ENCODE data around the gene RPTOR.

RPTOR gene

DNA sequence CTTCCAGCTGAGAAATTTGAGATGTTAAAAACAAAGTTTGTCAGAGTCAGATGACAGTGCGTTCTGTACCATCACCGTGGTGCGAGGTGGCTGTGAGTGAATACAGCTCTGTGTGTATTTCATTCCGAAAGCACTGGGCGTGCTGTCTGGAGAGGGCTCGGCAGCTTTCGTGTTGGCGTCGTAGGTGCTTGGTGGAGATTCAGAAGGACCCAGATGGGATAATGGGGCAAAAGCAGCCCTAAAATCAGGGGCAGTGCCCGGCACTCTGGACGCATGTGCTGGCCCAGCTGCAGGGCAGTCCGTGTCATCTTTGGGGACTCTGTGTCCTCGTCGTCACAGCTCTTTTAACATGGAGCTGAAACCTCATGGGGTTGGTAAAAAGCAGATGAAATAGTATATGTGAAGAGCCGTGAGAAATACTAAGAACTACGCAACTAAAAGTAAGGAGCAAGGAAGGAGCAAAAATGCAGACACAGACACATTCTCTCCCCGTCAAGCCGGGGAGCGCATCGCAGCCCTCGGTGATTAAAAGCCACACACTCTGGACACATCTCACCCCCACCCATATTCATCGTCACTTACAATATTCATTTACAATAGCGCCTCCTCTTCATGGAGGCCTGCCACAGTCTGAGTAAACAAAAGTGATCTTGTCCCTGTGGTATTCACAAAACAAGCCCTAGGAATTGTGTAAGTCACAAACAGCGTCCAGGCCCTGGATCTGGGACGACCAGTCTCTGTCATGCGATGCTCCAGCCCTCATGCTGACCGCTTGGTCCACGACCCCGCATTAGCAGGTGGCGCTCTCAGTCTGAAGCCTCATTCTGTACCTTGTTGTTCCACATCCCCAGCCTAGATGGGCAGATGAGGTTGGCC is 206.7 kb downstream of the RPTOR start:
- no peak for DNase-seq (ENCODE audit: low read depth in 2 of 2)
- no peak overlapping the region for H3K4me3 ChIP-seq (replicated peaks in 1 of 2; ENCODE audit: low read depth in 2 of 2, low read length in 2 of 2)
- TF ChIP-seq, protein P1, sequence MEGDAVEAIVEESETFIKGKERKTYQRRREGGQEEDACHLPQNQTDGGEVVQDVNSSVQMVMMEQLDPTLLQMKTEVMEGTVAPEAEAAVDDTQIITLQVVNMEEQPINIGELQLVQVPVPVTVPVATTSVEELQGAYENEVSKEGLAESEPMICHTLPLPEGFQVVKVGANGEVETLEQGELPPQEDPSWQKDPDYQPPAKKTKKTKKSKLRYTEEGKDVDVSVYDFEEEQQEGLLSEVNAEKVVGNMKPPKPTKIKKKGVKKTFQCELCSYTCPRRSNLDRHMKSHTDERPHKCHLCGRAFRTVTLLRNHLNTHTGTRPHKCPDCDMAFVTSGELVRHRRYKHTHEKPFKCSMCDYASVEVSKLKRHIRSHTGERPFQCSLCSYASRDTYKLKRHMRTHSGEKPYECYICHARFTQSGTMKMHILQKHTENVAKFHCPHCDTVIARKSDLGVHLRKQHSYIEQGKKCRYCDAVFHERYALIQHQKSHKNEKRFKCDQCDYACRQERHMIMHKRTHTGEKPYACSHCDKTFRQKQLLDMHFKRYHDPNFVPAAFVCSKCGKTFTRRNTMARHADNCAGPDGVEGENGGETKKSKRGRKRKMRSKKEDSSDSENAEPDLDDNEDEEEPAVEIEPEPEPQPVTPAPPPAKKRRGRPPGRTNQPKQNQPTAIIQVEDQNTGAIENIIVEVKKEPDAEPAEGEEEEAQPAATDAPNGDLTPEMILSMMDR (IDR thresholded peaks at IDR 0.05; ENCODE audit: low read depth, low read length), result no peak

DNA sequence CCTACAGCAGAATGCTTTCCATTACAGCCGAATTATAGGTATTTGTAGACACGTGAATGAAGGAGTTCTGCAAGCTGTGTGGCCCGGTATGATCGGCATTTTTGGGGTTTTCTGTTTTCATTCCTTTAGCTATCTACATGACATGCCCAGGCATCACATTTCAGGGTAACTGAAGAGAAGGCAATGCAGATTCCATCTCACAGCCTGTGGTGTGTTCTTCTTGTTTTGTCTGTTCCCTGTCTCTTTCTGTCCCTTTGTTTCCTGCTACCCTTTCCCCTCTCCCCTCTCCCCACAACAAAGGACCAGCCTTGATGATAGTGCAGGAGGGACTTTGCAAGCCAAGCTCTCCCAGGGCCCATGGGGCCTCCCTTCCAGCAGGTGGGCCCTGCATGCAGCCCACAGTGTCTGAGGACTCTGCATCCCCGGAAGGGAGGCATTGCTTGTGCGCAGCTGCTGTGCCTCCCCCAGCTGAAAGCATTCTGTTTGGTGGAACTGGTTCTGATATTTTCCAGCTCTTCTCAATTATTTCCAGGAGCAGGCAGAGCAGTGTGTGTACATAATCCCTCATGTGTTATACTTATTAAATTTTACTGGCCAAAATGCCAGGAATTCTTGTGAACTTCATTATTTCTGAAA is 207.4 kb downstream of the RPTOR start:
- no peak overlapping the region for H3K4me3 ChIP-seq (replicated peaks in 1 of 2; ENCODE audit: low read depth in 2 of 2, low read length in 2 of 2)
- DNase-seq (ENCODE audit: low read depth in 2 of 2), result no peak
- TF ChIP-seq, protein P1 (IDR thresholded peaks at IDR 0.05; ENCODE audit: low read depth, low read length), result no peak

DNA sequence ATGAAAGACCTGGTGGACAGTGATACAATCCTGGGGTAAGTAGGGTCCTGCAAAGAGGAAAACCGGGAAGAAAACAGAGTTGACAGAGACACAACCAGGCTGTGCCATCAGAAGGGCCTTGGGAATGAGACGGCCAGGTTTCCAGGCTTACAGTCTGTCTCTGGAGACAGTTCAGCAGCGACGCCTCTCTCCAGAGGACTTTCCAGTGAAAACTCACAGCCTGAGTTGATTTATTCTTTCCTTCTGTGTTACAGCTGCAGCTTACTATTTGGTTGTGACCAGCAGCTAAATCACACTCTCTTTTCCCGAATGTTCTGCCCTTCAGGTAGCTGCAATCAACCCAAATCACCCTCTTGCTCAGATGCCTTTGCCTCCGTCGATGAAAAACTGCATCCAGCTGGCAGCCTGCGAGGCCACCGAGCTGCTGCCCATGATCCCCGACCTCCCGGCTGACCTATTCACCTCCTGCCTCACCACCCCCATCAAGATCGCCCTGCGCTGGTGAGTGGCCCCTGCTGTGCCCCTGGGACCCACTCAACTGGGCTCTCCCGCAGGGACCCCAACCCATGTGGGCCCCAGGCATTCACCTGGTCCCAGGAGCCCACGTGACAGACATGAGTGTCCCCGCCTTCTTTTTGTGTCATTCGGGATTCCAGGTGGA is 209.2 kb downstream of the RPTOR start:
- no peak for DNase-seq (ENCODE audit: low read depth in 2 of 2)
- no peak overlapping the region for H3K4me3 ChIP-seq (replicated peaks in 1 of 2; ENCODE audit: low read depth in 2 of 2, low read length in 2 of 2)
- TF ChIP-seq, protein P1 (IDR thresholded peaks at IDR 0.05; ENCODE audit: low read depth, low read length), result no peak

DNA sequence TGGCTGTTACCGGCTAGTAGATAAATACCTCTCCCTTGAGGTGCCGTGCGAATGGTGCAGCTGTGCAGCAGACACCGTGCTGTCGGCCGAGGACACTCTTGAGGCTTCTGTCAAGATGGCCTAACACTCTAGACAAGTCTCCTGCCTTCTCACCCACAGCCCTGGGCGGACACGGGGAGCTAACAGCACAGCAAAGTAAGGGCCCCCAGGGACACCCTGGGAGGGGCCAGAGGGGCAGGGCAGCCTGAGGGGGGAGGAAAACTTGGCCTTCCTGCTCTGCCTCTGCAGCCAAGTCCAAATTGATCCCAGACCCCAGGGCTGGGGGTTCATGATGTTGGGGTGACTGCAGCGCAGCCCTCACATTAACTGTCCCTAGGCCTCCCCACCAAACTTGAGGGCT is 210.2 kb downstream of the RPTOR start:
- no peak for DNase-seq (ENCODE audit: low read depth in 2 of 2)
- no peak overlapping the region for H3K4me3 ChIP-seq (replicated peaks in 1 of 2; ENCODE audit: low read depth in 2 of 2, low read length in 2 of 2)
- TF ChIP-seq, protein P1 (IDR thresholded peaks at IDR 0.05; ENCODE audit: low read depth, low read length), result no peak

DNA sequence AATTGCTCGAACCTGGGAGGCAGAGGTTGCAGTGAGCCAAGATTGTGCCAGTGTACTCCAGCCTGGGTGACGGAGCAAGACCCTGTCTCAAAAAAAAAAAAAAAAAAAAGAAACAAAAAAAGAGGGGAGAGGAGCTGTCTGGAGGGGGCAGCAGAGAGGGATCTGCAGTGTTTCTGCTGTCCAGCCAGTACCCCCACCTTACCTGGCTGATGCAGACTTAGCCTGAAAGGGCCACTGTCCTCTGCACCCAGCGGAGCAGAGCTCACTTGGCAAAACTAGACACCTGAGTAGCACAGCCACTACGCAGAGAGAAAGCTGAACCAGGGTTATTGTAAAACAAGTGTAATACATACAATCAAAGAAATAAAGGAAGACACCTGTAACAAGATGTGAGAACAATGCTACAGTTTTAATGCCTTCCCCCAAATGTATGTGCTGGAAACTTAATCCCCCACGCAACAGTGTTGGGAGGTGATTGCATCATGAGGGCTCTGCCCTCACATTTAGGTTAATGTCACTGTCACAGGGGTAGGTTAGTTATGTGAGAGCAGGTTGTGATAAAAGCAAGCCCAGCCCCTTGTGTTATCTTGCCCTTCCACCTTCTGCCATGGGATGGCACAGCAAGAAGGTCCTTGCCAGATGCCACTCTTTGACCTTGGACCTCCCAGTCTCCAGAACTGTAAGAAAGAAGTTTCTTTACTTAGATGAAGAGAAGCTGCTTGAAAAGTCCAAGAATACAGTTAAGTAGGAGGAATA is 211.2 kb downstream of the RPTOR start:
- DNase-seq (ENCODE audit: low read depth in 2 of 2), result no peak
- TF ChIP-seq, protein P1 (IDR thresholded peaks at IDR 0.05; ENCODE audit: low read depth, low read length), result peak; percentile 8

More for the DNA sequence above, 211.2 kb downstream of the RPTOR start:
- H3K4me3 ChIP-seq (replicated peaks in 1 of 2; ENCODE audit: low read depth in 2 of 2, low read length in 2 of 2), result no peak overlapping the region

All from cardiac fibroblast (primary cell).